GM12878 (cell line): Measurements from ENCODE around the gene OR1F1. TPM values are rescaled to one million over a fixed set of nuclear protein-coding genes. Genes with fewer than 3 reads are reported as not detected.

Experiments used
- ATAC-seq: fragments of 200-7000 bp; cut with Tn5 transposase; 3 replicates; pipeline ENCODE4 v1.9.1; 2020; ENCODE audit warnings: mild to moderate bottlenecking, moderate library complexity
- BruUV-seq: library from RNA; stranded (reverse); fragments of 400-500 nt; replicated peaks from 2 replicates; lab custom pipeline; 2021; lab: Mats Ljungman, UMichigan
- CTCF ChIA-PET: fragments of 300-600 bp; sonication (Branson Sonifier 250); formaldehyde crosslinking; extraction: SDS; loops from one replicate; lab custom pipeline; 2021; ENCODE audit warnings: inconsistent platforms; lab: Yijun Ruan, JAX
- POLR2A ChIA-PET: fragments of 350-600 bp; formaldehyde crosslinking; extraction: SDS; loops from one replicate; lab custom pipeline; 2021; ENCODE audit warnings: inconsistent platforms; lab: Charles Lee
- RAD21 ChIA-PET: fragments of 300-600 bp; sonication (Branson Sonifier 250); formaldehyde crosslinking; loops from one replicate; lab custom pipeline; 2023; ENCODE audit warnings: antibody characterized with exemption; ENCODE audit not compliant: unreplicated experiment; lab: Charles Lee
- SMC1A ChIA-PET: fragments of 300-600 bp; sonication (Branson Sonifier 250); formaldehyde crosslinking; loops from one replicate; lab custom pipeline; 2023; ENCODE audit not compliant: unreplicated experiment, uncharacterized antibody; lab: Charles Lee
- DNase-seq: peaks from one replicate; pipeline ENCODE4 v3.0.0-alpha.2; 2011; ENCODE audit warnings: low read depth, low spot score
- FAIRE-seq: peaks from 3 replicates; lab custom pipeline; 2011; peaks lifted over from hg19 to GRCh38; lab: Jason Lieb, UNC
- H2AFZ ChIP-seq: 2 replicates; pipeline ENCODE4 v1.6.0; 2011; ENCODE audit warnings: low read depth, low read length, control low read depth; ENCODE audit not compliant: control insufficient read depth
- H3K27ac ChIP-seq: 2 replicates; pipeline ENCODE4 v1.5.1; 2011; ENCODE audit warnings: control low read depth; ENCODE audit not compliant: control insufficient read depth, insufficient read depth
- H3K27me3 ChIP-seq, 2 experiments: replicated peaks in 1 of 2; 2 replicates each; pipeline versions ENCODE4 v1.6.0 to v1.6.1; 2011; ENCODE audit warnings: low read length in 1 of 2; ENCODE audit not compliant: control insufficient read depth in 2 of 2, insufficient read depth in 2 of 2
- H3K36me3 ChIP-seq, 2 experiments: 2 replicates each; pipeline ENCODE4 v1.5.1; 2011; ENCODE audit warnings: low read length in 1 of 2; ENCODE audit not compliant: control insufficient read depth in 2 of 2, insufficient read depth in 2 of 2
- H3K4me1 ChIP-seq: 2 replicates; pipeline ENCODE4 v1.6.1; 2011; ENCODE audit warnings: mild to moderate bottlenecking, low read length, moderate library complexity, mixed read lengths; ENCODE audit not compliant: control insufficient read depth, insufficient read depth
- H3K4me2 ChIP-seq: 2 replicates; pipeline ENCODE4 v1.6.0; 2011; ENCODE audit warnings: control low read depth; ENCODE audit not compliant: control insufficient read depth, insufficient read depth
- H3K4me3 ChIP-seq: fragments of 200-600 bp; sonication (generic); 2 replicates; pipeline ENCODE4 v1.5.1; 2016
- H3K79me2 ChIP-seq: 2 replicates; pipeline ENCODE4 v1.6.0; 2011; ENCODE audit warnings: low read length; ENCODE audit not compliant: control insufficient read depth, insufficient read depth
- H3K9ac ChIP-seq: 2 replicates; pipeline ENCODE4 v1.8.0; 2011; ENCODE audit warnings: low read length, control low read depth, mixed read lengths; ENCODE audit not compliant: control insufficient read depth, insufficient read depth
- H3K9me3 ChIP-seq: replicated peaks from 3 replicates; pipeline ENCODE4 v1.5.1; 2011; ENCODE audit warnings: mild to moderate bottlenecking, low read length; ENCODE audit not compliant: control insufficient read depth, insufficient read depth
- H4K20me1 ChIP-seq: 2 replicates; pipeline ENCODE4 v1.6.0; 2011; ENCODE audit not compliant: control insufficient read depth, insufficient read depth
- ATF3 ChIP-seq: IDR thresholded peaks from 2 replicates; pipeline ENCODE4 v1.6.1; 2011; ENCODE audit warnings: low read depth, mild to moderate bottlenecking, low read length, moderate library complexity, borderline replicate concordance; ENCODE audit errors: extremely low read depth
- CHD1 ChIP-seq: IDR thresholded peaks from 2 replicates; pipeline ENCODE4 v1.6.1; 2012; ENCODE audit warnings: low read depth, low read length, improper control_type of control experiment
- FOS ChIP-seq: IDR thresholded peaks from 3 replicates; pipeline ENCODE4 v1.6.1; 2011; ENCODE audit warnings: borderline replicate concordance; ENCODE audit not compliant: insufficient read length; ENCODE audit errors: extremely low read depth
- FOXM1 ChIP-seq: IDR thresholded peaks from 2 replicates; pipeline ENCODE4 v1.6.1; 2012; ENCODE audit warnings: low read depth, mild to moderate bottlenecking, inconsistent platforms, low read length, moderate library complexity
- GATAD2B ChIP-seq: fragments of 450-650 bp; conservative IDR thresholded peaks from 2 replicates; pipeline ENCODE4 v1.6.1; 2017; ENCODE audit warnings: low read depth, mild to moderate bottlenecking, moderate library complexity
- HSF1 ChIP-seq: fragments of 150-350 bp; IDR thresholded peaks from 2 replicates; pipeline ENCODE4 v1.6.1; 2014; ENCODE audit warnings: mild to moderate bottlenecking, low read depth, low read length
- IKZF2 ChIP-seq, 2 experiments: fragments of 450-650 bp; IDR thresholded peaks; 2 replicates each; pipeline ENCODE4 v1.6.1; 2017; ENCODE audit warnings: mild to moderate bottlenecking in 2 of 2, moderate library complexity in 2 of 2
- KLF5 ChIP-seq: fragments of 450-650 bp; IDR thresholded peaks from 2 replicates; pipeline ENCODE4 v1.6.1; 2014; ENCODE audit warnings: mild to moderate bottlenecking; ENCODE audit not compliant: partially characterized antibody
- MEF2B ChIP-seq: fragments of 450-650 bp; IDR thresholded peaks from 2 replicates; pipeline ENCODE4 v1.6.1; 2018; ENCODE audit warnings: mild to moderate bottlenecking, moderate library complexity; ENCODE audit not compliant: partially characterized antibody, poor library complexity, severe bottlenecking
- NBN ChIP-seq: fragments of 450-650 bp; IDR thresholded peaks from 2 replicates; pipeline ENCODE4 v1.6.1; 2016
- NR2F1 ChIP-seq: fragments of 450-650 bp; conservative IDR thresholded peaks from 2 replicates; pipeline ENCODE4 v1.6.1; 2017; ENCODE audit warnings: mild to moderate bottlenecking
- NRF1 ChIP-seq: conservative IDR thresholded peaks from 2 replicates; pipeline ENCODE4 v1.6.1; 2011; ENCODE audit warnings: mild to moderate bottlenecking, low read depth, low read length, improper control_type of control experiment
- PRDM15 ChIP-seq: fragments of 450-650 bp; formaldehyde crosslinking; IDR thresholded peaks from 2 replicates; pipeline ENCODE4 v1.4.0; 2020; ENCODE audit warnings: mild to moderate bottlenecking, moderate library complexity
- RAD21 ChIP-seq: IDR thresholded peaks from 2 replicates; pipeline ENCODE4 v1.6.1; 2011; ENCODE audit warnings: mild to moderate bottlenecking, low read depth, low read length, moderate library complexity; ENCODE audit not compliant: insufficient read depth
- RELA ChIP-seq: fragments of 450-650 bp; IDR thresholded peaks from 2 replicates; pipeline ENCODE4 v1.8.0; 2014; ENCODE audit warnings: borderline replicate concordance; ENCODE audit not compliant: partially characterized antibody
- SMARCA5 ChIP-seq: fragments of 450-650 bp; IDR thresholded peaks from 2 replicates; pipeline ENCODE4 v1.6.1; 2017; ENCODE audit warnings: mild to moderate bottlenecking
- STAT1 ChIP-seq: fragments of 450-650 bp; conservative IDR thresholded peaks from 2 replicates; pipeline ENCODE4 v1.6.1; 2014; ENCODE audit warnings: antibody characterized with exemption, mild to moderate bottlenecking
- ZNF24 ChIP-seq: fragments of 450-650 bp; IDR thresholded peaks from 2 replicates; pipeline ENCODE4 v1.6.1; 2017; ENCODE audit warnings: antibody characterized with exemption, mild to moderate bottlenecking
- ZSCAN29 ChIP-seq: fragments of 450-650 bp; IDR thresholded peaks from 2 replicates; pipeline ENCODE4 v1.6.1; 2017; ENCODE audit warnings: mild to moderate bottlenecking, moderate library complexity
- WGBS: methylation state at CpG from one replicate; pipeline ENCODE4 v1.1.6; 2016; ENCODE audit warnings: low lambda C conversion rate; ENCODE audit not compliant: insufficient replicate concordance, insufficient coverage; ENCODE audit errors: missing lambda C conversion rate; 5-methylcytosine and 5-hydroxymethylcytosine counted together
- in situ Hi-C: fragments of 300-500 bp; cut with MboI; formaldehyde crosslinking; loops from 9 replicates; pipeline ENCODE4 v1.14.3; 2018; ENCODE audit warnings: mixed read lengths
- intact Hi-C: fragments of 100-400 bp; cut with micrococcal nuclease; formaldehyde crosslinking; loops from one replicate; pipeline ENCODE4 v1.14.2; 2022; ENCODE audit not compliant: unreplicated experiment
- polyA plus RNA-seq, 11 experiments: library from polyadenylated mRNA; depleted of rRNA in 4 of 11; unstranded in 6 of 11; stranded (reverse) in 5 of 11; fragments of >200 nt; fragmentation: Nextera tagmentation in 4 of 11; fragmentation: Illumina TruSeq in 1 of 11; extraction: Ambion mirVana in 4 of 11; extraction: Trizol in 1 of 11; gene quantifications; 1 replicate in 1 of 11; 2 replicates in 10 of 11; pipeline versions ENCODE4 v1.2.1 to v1.2.3, GENCODE V29; 2011 to 2016; ENCODE audit warnings: inconsistent platforms in 2 of 11, missing spikeins in 2 of 11, low read depth in 1 of 11
- total RNA-seq, 4 experiments: library from RNA; depleted of rRNA in 3 of 4; stranded (reverse); fragments of >200 nt in 3 of 4; fragmentation: Illumina TruSeq in 1 of 4; extraction: Trizol in 1 of 4; gene quantifications; 2 replicates each; pipeline versions ENCODE4 v1.2.1 to v1.2.3, GENCODE V29; 2013 to 2021

The OR1F1 gene
- total and polyA plus RNA-seq, 10 of the 15 experiments (the other 5 are each of a cell fraction or from before 2014, with no cell fraction given): 0.10 to 0.14 (median 0.12) TPM; not detected in 7

- POLR2A ChIA-PET: no interaction called here
- Histone ChIP-seq H3K9me3 (no peaks in the 10 kb centered on the region; the same call in 2 of the 3 replicates), H3K36me3 (no peaks in the 10 kb centered on the region), H4K20me1 (no peaks in the 10 kb centered on the region), H3K27ac (no peak overlapping the region), H3K4me2 (peak overlapping the region; percentile 98), H3K9ac (peak overlapping the region; percentile 63), H3K27me3 (no peaks in the 10 kb centered on the region; a peak in 1 of 4 replicates), H3K4me1 (peaks cover 17% of the 10 kb centered on the region), H3K79me2 (no peaks in the 10 kb centered on the region), H3K4me3 (peak overlapping the region; percentile 54), H2AFZ (peak overlapping the region; percentile 82)
- RAD21 ChIA-PET: no interaction called here
- 6% methylated on average over 61 of the region's 61 CpGs for WGBS
- DNase-seq (no peak), FAIRE-seq (no peak), ATAC-seq (peak; percentile 77)
- CTCF ChIA-PET: interaction anchor here (0.7 to 1.3 kb wide), 3 partner anchors 38 to 255 kb away, joined by 3 to 4 read pairs (median 3); partner anchors contain the start of genes NAA60 and ZNF597
- BruUV-seq: no TSS peak
- in situ Hi-C loops (no loop called here), intact Hi-C loops (loop anchor here (2.0 kb wide), 1 partner anchor 270 kb away; no protein-coding TSS in a partner anchor)
- SMC1A ChIA-PET: interaction anchor here (0.7 to 1.5 kb wide), 6 partner anchors 14 to 268 kb away, joined by 3 to 4 read pairs (median 3); no protein-coding TSS in a partner anchor
- TF ChIP-seq NR2F1 (no peak), NRF1 (no peak), ATF3 (no peak), STAT1 (no peak), ZSCAN29 (no peak), SMARCA5 (no peak), HSF1 (no peak), FOS (no peak), NBN (no peak), CHD1 (no peak), GATAD2B (no peak), MEF2B (peak; percentile 45), IKZF2 (IDR thresholded peaks at IDR 0.05) (0 out of 4 replicates have a peak, but pooled peaks of 1 of the 2 experiments have one; percentile 6), FOXM1 (no peak), RELA (no peak), KLF5 (no peak), PRDM15 (no peak), ZNF24 (peak; percentile 94), RAD21 (no peak)
Observed at GRCh38 chr16:3188925-3189825, 1.2 kb downstream of the OR1F1 start.
